H1 (cell line): ENCODE results near the gene DYDC2. TPM values are rescaled to one million over a fixed set of nuclear protein-coding genes. Genes with fewer than 3 reads are reported as not detected.
A peak's percentile ranks its signal among the peaks of the same experiment; 100 is the strongest.

Experiments
- ASH2L ChIP-seq: fragments of 200-600, 300-600 bp; sonication (generic); IDR thresholded peaks from one replicate; pipeline ENCODE4 v1.7.1; 2017; ENCODE audit warnings: low read length
- BACH1 ChIP-seq: IDR thresholded peaks from 2 replicates; pipeline ENCODE4 v1.6.1; 2012; ENCODE audit warnings: low read length, improper control_type of control experiment
- BCL11A ChIP-seq, 2 experiments: IDR thresholded peaks; one replicate each; pipeline ENCODE4 v1.6.1; 2011; ENCODE audit warnings: low read depth in 2 of 2, low read length in 2 of 2, mild to moderate bottlenecking in 2 of 2
- BRCA1 ChIP-seq: IDR thresholded peaks from 2 replicates; pipeline ENCODE4 v1.6.1; 2012; ENCODE audit warnings: low read depth, low read length, improper control_type of control experiment
- CBX5 ChIP-seq: fragments of 300-800, 300-1000 bp; sonication (generic); IDR thresholded peaks from 2 replicates; pipeline ENCODE4 v1.7.1; 2016; ENCODE audit warnings: antibody characterized with exemption, low read length, low read depth
- CHD1 ChIP-seq: IDR thresholded peaks from 2 replicates; pipeline ENCODE4 v1.6.1; 2012; ENCODE audit warnings: low read depth, low read length, improper control_type of control experiment
- CHD2 ChIP-seq: IDR thresholded peaks from 2 replicates; pipeline ENCODE4 v1.6.1; 2012; ENCODE audit warnings: low read length, improper control_type of control experiment
- CTBP2 ChIP-seq: IDR thresholded peaks from 2 replicates; pipeline ENCODE4 v1.7.0; 2011; ENCODE audit warnings: borderline replicate concordance, mild to moderate bottlenecking, moderate library complexity, mixed read lengths, low read length; ENCODE audit not compliant: insufficient read depth, insufficient read length
- EGR1 ChIP-seq: IDR thresholded peaks from 2 replicates; pipeline ENCODE4 v1.6.1; 2011; ENCODE audit warnings: low read depth, low read length, borderline replicate concordance
- EZH2 ChIP-seq: fragments of 200-600 bp; sonication (generic); IDR thresholded peaks from 2 replicates; pipeline ENCODE4 v1.7.1; 2012; ENCODE audit warnings: low read depth, mild to moderate bottlenecking, moderate library complexity, low read length, inconsistent platforms; ENCODE audit not compliant: severe bottlenecking
- JUN ChIP-seq: IDR thresholded peaks from 2 replicates; pipeline ENCODE4 v1.6.1; 2011; ENCODE audit warnings: low read depth, mild to moderate bottlenecking, improper control_type of control experiment, low read length
- JUND ChIP-seq: IDR thresholded peaks from 2 replicates; pipeline ENCODE4 v1.6.1; 2011; ENCODE audit warnings: mild to moderate bottlenecking, improper control_type of control experiment, low read length
- KDM1A ChIP-seq: fragments of 200-600, 300-600 bp; sonication (generic); IDR thresholded peaks from 2 replicates; pipeline ENCODE4 v1.7.1; 2016; ENCODE audit warnings: mild to moderate bottlenecking, low read length, borderline replicate concordance
- KDM4A ChIP-seq: IDR thresholded peaks from one replicate; pipeline ENCODE4 v1.7.1; 2012; ENCODE audit warnings: low read depth, mild to moderate bottlenecking, moderate library complexity, low read length, inconsistent platforms; ENCODE audit not compliant: severe bottlenecking
- NRF1 ChIP-seq: IDR thresholded peaks from 2 replicates; pipeline ENCODE4 v1.6.1; 2011; ENCODE audit warnings: mild to moderate bottlenecking, low read depth, low read length, improper control_type of control experiment
- PHF8 ChIP-seq: fragments of 200-600 bp; sonication (generic); conservative IDR thresholded peaks from 2 replicates; pipeline ENCODE4 v1.7.1; 2012; ENCODE audit warnings: low read depth, mild to moderate bottlenecking, inconsistent platforms, low read length, moderate library complexity
- POLR2A ChIP-seq, 2 experiments: IDR thresholded peaks; 1 replicate in 1 of 2; 2 replicates in 1 of 2; pipeline ENCODE4 v1.6.1; 2011; ENCODE audit warnings: low read depth in 2 of 2, low read length in 2 of 2, mild to moderate bottlenecking in 2 of 2; ENCODE audit errors: control extremely low read depth in 1 of 2
- POU5F1 ChIP-seq: IDR thresholded peaks from 2 replicates; pipeline ENCODE4 v1.6.1; 2011; ENCODE audit warnings: low read depth, mild to moderate bottlenecking, low read length, moderate library complexity
- RFX5 ChIP-seq: IDR thresholded peaks from 2 replicates; pipeline ENCODE4 v1.6.1; 2011; ENCODE audit warnings: low read depth, low read length, improper control_type of control experiment, borderline replicate concordance
- RNF2 ChIP-seq: fragments of 200-900, 300-1000 bp; sonication (generic); IDR thresholded peaks from 2 replicates; pipeline ENCODE4 v1.7.1; 2016; ENCODE audit warnings: borderline replicate concordance, low read depth, mild to moderate bottlenecking, antibody characterized with exemption, low read length; ENCODE audit not compliant: poor library complexity, severe bottlenecking; ENCODE audit errors: missing control alignments
- SAP30 ChIP-seq: fragments of 300-600 bp; sonication (generic); IDR thresholded peaks from 2 replicates; pipeline ENCODE4 v1.7.1; 2012; ENCODE audit warnings: low read length, moderate library complexity, mild to moderate bottlenecking, inconsistent platforms; ENCODE audit not compliant: insufficient read depth, insufficient replicate concordance
- SIRT6 ChIP-seq: IDR thresholded peaks from one replicate; pipeline ENCODE4 v1.7.1; 2012; ENCODE audit warnings: low read length, inconsistent platforms
- SP1 ChIP-seq: IDR thresholded peaks from 2 replicates; pipeline ENCODE4 v1.6.1; 2011; ENCODE audit warnings: low read depth, low read length
- SRF ChIP-seq: IDR thresholded peaks from 2 replicates; pipeline ENCODE4 v1.6.1; 2011; ENCODE audit warnings: mild to moderate bottlenecking, low read depth, low read length, moderate library complexity
- TBP ChIP-seq: IDR thresholded peaks from 2 replicates; pipeline ENCODE4 v1.6.1; 2011; ENCODE audit warnings: low read depth, low read length, improper control_type of control experiment
- TCF12 ChIP-seq: IDR thresholded peaks from 2 replicates; pipeline ENCODE4 v1.6.1; 2011; ENCODE audit warnings: low read depth, mild to moderate bottlenecking, low read length
- polyA plus RNA-seq, 7 experiments: library from polyadenylated mRNA; depleted of rRNA in 3 of 7; stranded (reverse) in 5 of 7; unstranded in 2 of 7; fragments of >200 nt in 5 of 7; fragments of 200-250 nt in 2 of 7; gene quantifications; 1 replicate in 5 of 7; 2 replicates in 1 of 7; 4 replicates in 1 of 7; pipeline versions ENCODE4 v1.2.1 to v1.2.3, GENCODE V29; 2011 to 2013; ENCODE audit warnings: missing spikeins in 2 of 7, mixed read lengths in 2 of 7
- total RNA-seq: library from RNA; stranded (reverse); fragmentation: NEBNext Ultra II Directional; extraction: Animal tissue kit (Norgen Biotek cat#: 25700); gene quantifications from 2 replicates; pipeline ENCODE4 v1.2.1, GENCODE V29; 2021

Gene DYDC2
- total and polyA plus RNA-seq, 2 of the 8 experiments (the other 6 are each of a cell fraction or from before 2014, with no cell fraction given): 1.5 to 5.2 TPM

- TF ChIP-seq BCL11A (IDR thresholded peaks at IDR 0.05; ENCODE audit: low read depth in 2 of 2, low read length in 2 of 2): no peak
- no peak for TF ChIP-seq SAP30
- no peak for TF ChIP-seq CTBP2
- TF ChIP-seq SIRT6: no peak
- no peak; the same call in 1 of the 2 replicates for TF ChIP-seq EGR1
- TF ChIP-seq RFX5: no peak
- no peak for TF ChIP-seq EZH2
- TF ChIP-seq POU5F1: no peak
- no peak for TF ChIP-seq TCF12
- TF ChIP-seq POLR2A (IDR thresholded peaks at IDR 0.05; ENCODE audit: control extremely low read depth in 1 of 2, low read depth in 2 of 2, low read length in 2 of 2): peak; percentile 31 to 86
- TF ChIP-seq JUN: no peak
- TF ChIP-seq RNF2: no peak
- peak; percentile 32 for TF ChIP-seq KDM4A
- peak; percentile 72 for TF ChIP-seq ASH2L
- TF ChIP-seq TBP: peak; percentile 45; the same call in 1 of the 2 replicates
- TF ChIP-seq CBX5: no peak
- no peak for TF ChIP-seq SP1
- TF ChIP-seq PHF8: peak; percentile 53; the same call in 1 of the 2 replicates
- TF ChIP-seq KDM1A: no peak
- TF ChIP-seq NRF1: no peak
- no peak for TF ChIP-seq JUND
- TF ChIP-seq CHD2: no peak
- TF ChIP-seq BACH1: no peak
- no peak for TF ChIP-seq BRCA1
- TF ChIP-seq CHD1: no peak
- TF ChIP-seq SRF: no peak
Observed at GRCh38 chr10:80356989-80357850, 639 bp downstream of the DYDC2 start (continued).
